LoVo (cell line): ENCODE results near the gene STARD10.

ENCODE experiments used
- DNase-seq: peaks from one replicate; pipeline ENCODE4 v3.0.0-alpha.2; 2016; ENCODE audit warnings: low spot score

STARD10 gene

DNA sequence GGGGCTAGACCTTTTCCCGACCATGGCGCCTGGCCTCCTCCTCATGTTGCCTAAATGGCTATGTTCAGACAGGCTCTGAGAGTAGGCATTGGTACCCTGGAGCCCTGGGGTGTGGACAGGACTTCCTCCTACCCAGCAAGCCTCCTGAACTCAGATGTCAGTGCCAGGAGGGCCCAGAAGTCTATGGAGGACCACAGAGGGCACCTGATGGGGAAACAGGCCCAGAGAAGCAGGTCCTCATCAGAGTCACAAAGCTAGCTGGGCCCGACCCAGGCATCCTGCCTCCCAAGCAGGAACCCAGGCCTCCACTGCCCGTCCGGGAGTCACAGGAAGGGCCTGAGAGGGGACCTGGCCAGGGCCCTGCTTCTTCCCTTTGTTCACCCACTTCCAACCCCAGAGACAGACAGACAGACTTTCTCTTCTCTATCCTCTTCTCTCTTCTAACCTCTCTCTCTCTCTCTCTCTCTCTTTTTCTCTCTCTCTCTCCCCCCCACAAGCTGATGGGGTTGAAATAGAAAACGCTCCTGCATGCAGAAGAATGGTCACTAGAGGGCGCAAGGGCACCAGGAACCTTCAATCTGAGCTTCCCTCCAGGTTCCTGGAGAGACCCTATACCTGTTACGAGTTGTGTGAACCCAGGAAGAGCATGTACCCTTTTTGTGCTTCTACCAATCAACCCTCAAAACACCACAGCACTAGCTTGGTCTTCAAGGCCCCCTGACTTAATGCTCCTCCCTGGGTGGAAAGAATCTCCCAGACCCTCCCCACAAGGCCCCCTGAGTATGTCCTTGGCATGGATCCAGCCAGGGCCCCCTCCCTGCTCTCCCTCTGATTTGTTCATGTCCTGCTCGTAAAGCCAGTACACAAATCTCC lies 68.8 kb downstream of the STARD10 start:
- DNase-seq = peak; percentile 65

DNA sequence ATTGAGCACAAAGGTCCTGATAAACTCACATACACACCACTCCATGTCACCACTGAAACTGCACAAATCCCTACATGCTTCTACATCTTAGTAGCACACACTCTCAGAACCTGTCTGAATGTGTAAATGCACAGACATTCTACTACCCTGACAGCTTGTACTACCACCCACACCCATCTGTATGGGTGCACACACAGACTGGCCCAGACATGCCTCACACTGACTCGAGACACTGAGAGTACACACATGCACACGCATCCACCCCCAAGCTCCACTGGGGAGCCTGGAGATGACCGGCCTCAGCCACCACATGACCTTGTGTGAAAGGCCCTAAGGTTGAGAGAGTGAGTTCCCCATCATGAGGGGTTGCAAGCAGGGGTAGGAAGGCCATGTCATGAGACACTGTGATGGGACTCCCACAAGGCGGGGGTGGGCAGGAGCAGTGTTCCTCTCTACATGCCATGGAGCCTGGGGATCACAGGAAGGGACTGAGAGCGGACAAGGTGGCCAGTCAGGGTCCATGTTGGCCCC lies 69.8 kb downstream of the STARD10 start:
- DNase-seq = no peak

DNA sequence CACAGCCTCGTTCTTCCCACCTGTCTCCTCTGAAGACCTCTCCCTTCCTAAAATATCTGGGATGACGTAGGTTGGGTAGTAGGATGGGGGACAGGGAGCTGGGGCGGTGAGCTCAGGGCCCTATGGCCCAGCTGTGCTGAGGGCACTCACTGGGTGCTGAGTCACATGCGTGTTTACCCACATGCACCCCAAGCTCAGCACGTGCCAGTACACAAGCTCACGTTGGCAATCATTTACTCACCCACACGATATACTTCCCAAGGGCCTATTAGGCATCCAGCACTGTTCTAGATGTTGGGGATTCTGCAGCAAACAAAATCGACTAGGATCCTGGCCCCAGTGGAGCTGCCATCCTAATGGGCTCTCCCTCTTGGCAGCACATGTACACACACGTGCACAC lies 70.3 kb downstream of the STARD10 start:
- DNase-seq = no peak

DNA sequence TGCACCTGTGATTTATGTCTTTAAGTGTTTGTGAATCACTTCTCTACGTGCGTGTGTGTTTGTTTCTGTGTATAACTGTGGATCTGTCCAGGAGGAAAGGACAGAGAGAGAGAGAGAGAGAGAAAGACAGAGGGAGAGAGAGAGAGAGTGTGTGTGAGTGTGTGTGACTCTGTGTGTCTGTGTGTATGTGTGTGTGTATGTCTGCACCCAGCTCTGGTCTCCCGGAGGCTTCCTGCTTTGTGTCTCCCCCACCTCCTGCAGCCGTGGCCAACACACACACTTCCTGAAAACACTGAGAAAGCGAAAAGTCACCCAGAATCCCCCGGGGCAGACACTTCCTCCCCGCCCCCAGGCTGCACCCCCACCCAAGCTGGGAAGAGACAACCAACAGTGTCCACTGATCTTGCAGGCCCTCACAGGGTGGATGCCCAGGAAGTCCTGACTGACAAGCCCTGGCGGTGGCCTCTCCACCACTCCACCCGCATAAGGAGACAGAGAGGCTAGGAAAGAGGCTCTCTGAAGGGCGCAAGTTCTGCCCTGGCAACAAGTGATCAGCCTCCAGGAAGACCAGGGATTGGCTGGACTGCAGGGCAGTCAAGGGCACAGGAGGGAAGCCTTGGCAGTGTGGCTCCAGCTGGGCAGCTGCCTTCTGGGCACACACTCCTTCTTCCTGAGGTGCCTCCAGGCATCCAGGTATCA lies 71.6 kb downstream of the STARD10 start:
- peak; percentile 14 for DNase-seq

DNA sequence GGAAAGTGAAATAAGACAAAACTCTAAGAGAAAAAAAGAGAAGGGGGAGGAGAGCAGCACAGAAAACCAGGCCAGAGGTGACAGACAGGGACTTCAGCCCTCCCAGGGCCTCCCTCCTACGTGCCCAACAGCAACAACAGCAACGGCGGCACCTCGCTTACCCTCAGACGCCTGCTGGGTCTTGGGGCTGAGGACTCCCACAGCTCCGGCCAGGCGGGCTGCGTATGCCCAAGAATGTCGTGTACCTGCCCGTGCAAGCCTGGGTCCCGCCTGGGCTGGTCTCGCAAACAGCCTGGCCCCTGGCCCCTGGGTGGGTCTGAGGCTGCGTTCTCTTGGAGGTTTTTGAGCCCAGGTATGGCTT lies 72.2 kb downstream of the STARD10 start:
- no peak for DNase-seq

DNA sequence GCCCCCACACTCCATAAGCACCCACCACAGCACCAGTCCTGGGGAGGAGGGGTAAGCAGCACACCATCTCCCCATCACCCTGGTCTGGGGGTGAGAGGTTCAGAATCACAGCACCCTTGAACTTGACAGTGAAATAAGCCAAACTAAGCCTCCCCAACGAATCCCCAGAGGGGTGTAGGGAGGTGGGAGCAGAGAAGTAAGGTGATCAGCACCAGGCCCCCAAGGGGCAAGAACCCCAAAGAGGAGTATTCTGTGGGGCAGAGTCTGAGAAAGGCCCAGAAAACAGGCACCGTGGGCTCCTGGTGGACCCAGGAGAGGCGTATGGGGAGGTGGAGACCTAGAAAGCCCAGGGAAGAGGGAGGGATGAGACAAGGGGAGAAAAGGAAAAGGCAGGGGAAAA lies 72.6 kb downstream of the STARD10 start:
- no peak for DNase-seq

DNA sequence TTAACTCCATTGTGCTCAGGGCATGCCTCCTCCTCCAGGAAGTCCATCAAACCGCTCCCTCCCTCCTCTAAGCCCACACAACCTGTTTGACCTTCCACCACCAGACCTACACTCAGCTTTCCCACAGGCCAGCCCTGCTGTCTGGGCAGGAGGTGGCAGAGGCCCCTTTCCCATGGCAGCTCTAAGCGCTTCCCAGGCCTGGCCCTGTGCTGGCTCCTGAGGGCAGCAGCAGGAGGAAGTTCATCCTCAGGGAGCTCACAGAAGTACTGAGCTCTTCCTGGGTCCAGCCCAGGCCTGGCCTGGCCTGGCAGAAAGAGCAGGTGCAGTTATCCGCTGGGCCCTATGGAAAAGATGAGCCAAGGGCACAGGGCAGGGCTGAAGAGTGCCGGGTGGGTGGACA lies 73.1 kb downstream of the STARD10 start:
- no peak for DNase-seq

DNA sequence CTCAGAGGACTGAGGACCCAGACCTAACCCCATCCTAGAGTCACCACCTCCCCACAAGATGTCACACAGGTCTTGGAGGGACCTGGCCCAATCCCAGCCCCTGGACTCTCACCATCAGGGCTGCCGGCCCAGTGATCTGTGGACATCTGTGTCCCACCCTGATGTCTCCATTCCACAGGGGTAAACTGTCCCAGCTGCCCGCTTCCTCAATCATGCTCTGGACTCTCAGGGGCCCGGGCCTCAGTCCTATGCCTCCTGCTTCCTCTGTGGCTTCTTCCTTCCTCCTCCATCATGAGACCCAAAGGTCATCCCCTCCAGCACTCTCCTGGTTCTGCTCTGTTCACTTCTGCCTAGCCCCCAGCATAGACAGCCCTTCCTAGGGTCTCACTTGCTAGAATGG lies 73.8 kb downstream of the STARD10 start:
- DNase-seq = no peak

DNA sequence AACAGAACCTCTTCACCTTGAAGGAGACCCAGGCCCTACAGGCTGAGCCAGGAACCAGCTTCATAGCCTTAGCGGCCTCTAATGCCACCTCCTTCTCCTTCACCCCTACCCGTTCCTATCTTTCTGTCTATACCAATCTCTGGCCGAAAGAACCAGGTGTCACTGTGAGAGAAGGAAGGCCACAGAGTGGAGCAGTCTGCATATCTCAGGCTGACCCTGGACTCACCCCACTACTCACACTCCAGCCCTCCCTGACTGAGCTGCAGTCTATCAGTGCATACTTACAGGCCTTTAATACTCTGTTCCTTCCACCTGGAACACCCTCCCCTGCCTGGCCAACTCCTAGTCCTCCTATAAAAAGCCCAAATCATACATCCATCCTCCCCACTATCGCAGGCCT lies 74.3 kb downstream of the STARD10 start:
- DNase-seq = no peak

DNA sequence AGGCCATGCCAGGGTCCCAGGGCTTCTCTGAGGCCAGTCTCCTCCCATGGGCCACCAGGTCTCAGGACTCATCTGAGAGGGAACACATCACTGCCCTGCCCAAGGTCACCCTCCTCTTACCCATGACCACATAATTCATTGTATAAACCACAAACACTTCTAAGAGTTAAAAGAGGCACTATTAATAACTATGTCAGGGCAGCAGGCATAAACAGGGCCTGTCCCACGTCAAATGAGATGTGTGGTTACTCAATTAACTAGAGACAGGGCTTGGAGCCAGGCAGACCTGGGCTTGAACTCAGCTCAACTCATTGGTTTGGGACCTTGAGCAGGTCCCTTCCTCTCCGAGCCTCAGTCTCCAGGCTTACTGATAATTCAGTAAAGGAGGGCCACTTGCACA lies 74.7 kb downstream of the STARD10 start:
- DNase-seq = no peak

DNA sequence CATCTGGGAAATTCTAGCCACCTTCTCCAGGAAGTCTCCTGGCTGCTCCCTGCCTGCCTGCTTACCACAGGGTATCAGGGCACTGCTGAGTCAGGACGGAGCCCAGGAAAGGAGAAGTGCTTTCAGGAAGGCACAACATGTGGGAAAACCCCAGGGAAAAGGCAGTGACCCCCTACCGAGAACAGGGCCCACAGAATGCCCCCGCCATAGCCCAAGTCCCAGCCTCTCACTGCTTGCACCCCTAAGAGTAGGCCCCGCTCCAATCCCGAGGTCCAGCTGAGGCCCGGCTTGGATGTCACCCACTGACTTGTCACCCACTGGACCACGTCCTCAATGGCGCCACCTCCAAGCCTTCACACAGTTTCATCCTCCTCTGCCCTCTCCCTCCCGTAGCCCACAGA lies 75.7 kb downstream of the STARD10 start:
- DNase-seq = no peak

DNA sequence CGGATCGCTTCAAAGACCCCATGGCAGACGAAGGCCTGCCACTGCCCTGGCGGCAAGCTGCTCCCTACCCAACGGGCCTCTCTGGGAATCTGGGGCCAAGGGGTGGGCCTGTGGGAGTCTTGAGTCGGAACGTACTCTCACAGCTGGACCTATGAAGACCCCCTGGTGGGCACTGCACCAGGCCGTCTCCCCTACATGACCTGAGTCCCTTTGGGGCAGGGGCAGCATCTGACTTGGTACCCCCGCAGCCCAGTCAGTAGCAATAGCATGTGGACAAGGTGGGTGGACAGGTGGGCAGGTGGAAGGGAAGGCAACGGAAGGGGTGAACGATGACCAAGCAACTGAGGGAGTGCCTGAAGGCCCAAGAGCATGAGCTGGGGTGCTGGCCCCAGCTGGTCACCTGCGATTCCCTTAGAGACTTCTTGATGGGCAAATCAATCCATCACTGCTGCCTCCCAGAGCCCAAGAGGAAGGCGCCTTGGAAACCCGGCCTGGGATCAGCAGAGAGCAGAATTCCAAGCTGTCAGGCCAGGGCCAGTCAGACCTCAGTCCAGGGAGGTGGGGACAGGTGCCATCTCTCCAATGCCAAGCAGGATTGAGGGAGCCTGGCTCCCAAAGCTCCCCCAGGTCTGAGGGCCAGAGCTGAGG lies 76.9 kb downstream of the STARD10 start:
- no peak for DNase-seq

DNA sequence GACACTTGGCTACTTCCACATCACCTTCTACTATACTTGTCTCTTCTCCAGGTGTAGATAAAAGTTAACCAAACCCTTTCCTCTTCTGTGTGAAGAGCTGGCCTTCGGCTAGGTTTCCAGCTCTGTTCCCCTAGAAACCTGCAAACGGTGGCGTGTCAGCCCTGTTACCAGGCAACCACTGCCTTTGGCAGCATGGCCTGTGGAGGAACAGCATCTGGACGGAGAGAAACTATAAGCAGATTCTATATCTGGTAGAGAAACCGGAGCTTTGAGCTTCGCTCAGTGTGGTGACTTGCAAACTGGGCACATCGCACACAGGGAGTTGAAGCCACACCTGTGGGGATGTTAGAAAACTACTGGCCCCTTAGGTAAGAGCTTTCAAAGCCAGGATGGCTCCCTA lies 77.6 kb downstream of the STARD10 start:
- DNase-seq = no peak

DNA sequence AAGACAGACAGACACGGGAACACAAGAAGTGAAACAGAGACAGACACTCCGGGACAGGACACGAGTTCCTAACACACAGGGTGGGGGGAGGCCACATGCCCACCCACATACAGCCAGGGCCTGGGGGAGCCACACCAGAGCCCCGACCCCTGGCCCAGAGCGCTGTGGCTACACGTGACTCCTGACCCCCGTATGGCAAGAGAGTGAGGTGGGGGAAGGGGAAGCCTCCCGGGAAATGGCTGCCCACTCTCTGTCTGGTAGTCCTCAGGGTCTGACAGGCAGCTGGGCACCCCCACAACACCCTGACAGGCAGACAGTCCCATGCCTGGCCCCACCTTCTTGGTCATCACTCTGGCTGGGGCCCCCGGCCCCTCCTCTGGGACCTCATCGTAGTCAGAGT lies 81.0 kb downstream of the STARD10 start:
- no peak for DNase-seq

DNA sequence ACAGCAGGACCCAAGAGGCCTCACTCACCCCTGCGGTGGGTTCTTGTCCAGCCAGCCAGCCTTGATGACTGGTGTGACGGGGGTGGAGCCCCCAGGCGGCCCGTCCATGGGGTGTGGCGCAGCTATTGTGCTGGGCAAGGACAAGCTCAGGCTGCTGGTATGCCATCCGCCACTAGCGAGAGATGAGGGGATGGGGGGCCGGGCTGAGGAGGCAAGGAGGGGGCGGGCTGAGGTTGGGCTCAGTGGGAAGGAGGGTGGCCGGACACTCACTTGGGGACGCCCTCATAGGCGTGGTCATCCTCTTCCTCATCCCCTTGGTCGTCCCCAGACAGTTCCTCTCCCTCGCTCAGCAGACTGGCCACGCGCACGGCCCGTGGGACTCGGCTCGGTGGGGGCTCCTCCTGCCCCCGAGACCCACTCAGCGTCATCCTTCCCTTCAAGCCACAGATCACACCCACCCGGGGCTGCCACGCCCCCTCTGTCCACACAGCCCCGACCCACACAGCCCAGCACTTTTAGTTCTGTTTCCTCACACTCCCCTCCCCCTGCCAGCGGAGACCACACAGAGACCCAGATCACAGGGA lies 81.6 kb downstream of the STARD10 start:
- no peak for DNase-seq

DNA sequence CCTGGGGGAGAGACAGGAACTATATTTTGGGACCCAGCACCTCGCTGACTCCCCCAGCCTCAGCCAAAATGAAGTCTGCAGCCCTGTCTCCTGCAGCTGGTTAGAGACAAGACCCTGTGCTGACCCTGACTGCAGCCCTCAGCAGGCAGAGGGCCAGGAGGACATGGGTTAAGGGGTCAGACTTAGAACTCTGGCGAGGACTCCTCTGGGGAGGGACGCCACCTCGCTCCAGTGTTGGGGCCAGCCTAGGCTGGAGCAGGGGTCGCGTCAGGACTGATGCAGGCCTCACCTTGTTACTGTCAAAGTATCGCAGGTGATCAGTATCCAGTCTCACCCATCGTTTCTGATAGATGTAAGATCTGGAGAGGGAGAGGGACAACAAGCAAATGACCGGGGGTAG lies 82.7 kb downstream of the STARD10 start:
- no peak for DNase-seq

DNA sequence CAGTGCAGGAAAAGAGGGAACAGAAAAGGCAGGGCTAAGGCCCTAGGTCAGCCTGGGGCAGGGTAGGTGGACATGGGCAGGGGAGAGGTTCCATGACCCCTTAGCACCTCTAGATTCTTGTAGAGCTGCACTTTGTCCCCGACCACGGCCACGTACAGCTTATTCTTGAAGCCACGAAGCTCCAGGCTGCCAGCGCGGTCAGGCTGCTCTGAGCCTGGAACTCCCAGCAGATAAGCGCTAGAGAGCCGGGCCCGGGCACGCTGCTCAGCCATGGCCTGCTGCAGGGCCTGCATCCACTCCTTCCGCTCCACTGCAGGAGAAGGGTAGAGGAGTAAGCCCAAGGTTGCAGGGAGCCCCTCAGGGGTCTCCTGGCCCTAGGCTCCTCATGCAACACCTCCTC lies 83.6 kb downstream of the STARD10 start:
- DNase-seq = no peak

DNA sequence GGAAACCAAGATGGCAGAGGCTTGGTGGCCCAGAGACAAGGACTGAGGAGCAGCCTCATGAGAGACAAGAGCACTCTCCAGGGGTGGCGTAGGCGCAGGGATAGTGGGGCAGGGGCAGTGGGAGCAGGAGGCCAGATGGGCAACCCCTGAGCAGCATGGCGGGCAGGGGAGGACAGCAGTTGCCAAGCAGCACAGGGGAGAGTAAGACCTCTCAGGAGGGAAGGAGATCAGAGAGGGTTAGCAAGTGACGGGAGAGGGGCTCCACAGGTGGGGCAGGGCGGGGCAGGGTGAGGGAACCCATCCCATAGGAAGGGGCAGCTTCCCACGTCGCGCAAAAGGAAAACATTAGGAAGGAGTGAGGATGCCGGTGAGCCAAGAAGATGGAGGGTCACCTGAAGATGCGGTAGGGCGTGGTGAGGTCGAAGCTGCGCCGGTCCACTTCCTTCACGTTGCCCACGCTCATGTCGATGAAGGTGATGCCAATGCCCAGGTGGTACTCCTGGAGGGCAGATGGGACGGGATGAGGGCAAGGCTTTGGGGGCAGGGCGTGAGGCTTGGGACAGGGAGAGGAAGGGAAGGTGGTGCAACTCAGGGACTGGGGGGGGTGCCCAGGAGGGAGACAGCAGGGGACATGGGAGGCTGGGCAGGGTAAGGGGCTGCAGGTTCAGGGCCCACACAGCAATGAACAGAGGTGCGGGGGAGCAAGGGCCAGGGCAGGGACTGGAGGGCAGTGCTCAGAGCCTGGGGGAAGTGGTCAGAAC lies 84.2 kb downstream of the STARD10 start:
- DNase-seq = no peak

DNA sequence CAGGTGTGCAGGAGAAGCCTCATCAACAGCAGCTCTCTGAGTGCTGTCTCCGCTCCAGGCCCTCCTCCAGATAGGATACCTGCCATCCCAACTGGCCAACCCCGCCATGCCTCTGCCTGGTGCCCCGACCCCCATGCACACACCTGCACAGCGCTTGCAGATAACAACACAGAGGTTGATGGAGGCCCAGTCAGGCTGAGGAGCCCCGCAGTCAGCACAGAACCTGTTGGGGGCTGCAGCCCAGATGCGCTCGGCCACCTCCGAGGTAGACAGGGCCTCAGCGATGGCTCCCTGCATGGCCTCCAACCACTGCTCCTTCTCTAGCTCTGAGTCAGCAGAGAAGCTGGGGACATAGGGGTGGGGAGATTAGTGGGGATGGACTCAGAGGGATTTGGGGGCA lies 86.8 kb downstream of the STARD10 start:
- DNase-seq = no peak

DNA sequence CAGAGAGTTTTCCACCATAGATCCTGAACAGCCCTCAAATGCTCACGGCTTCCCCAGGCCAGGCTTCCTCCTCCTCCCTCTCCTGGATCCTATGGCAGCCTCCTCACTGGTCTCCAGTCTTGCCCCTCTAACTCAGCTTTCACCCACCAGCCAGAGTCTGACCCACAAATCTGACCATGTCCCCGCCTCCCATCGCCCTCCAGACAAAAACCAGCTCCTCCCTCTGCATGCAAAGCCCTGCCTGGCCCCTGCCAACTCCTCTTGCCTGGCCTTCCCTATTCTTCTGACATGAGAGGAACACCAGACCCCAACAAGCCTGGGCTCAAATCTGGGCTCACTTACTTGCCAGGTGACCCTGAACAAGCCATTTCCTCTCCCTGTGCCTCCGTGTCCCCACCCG lies 87.3 kb downstream of the STARD10 start:
- no peak for DNase-seq

DNA sequence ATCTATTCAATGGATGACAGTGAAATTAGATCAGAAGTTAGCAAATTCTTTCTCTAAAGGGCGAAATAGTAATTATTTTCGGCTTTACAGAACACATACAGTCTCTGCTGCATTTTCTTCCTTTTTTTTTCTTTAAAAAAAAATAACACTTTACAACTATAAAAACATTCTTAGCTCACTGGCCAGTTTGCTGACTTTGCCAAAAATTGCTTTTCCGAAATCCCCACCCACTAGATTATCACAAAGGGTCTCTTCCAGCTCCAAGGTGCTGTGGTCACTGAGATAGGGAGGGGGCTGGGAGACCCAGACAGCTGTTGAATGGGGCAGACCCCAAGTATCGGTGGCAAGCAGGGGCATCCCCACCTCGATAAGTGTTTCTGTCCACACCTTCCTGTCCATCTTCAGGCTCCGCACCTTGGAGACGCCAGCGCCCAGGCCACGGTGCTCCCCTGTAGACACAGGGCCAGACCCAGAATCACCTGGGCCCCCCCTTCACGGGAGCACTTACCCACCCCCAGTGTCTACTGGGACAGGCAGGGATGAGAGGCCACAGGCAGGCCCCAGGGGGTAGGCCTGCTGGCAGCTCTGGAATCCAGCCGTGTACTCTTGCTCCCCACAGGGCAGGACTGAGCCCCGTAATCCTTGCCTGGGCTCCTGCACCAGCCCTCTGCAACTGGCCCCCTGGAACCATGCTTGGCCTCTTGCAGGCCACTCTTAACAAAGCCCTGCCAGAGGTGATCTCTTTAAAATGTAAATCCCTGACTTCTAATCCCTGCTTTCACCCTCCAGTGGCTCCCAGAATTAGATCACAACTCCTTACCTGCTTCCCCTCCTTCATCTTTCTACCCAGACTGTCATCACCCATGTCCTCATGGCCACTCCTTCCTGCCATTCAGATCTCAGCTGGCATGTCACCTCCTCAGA lies 88.1 kb downstream of the STARD10 start:
- DNase-seq = no peak
